ENCODE measurements around the gene RNU6-9.

GRCh38 chr19:927780-928401 lies 34.6 kb downstream of the RNU6-9 start:
- no peak for TF ChIP-seq CTCF (IDR thresholded peaks at IDR 0.05; ENCODE audit: insufficient read depth, low read length, poor library complexity, severe bottlenecking)
- no peak for TF ChIP-seq EZH2phosphoT487 (conservative IDR thresholded peaks at IDR 0.05; ENCODE audit: low read length)
